Embryonic facial prominence (tissue), 1 donor: ENCODE results near the gene PRKCQ.
"Not testable (repeated sequence)": the region's sequence is repeated elsewhere in the genome, so short reads cannot be mapped to it uniquely, and the experiment has no call there.

Source experiments
- DNase-seq: peaks from one replicate; pipeline ENCODE4 v3.0.0-alpha.2; 2016; ENCODE audit errors: extremely low spot score

The PRKCQ gene

GRCh38 chr10:6492896-6493295, 87.2 kb downstream of the PRKCQ start:
- no peak for DNase-seq

DNA sequence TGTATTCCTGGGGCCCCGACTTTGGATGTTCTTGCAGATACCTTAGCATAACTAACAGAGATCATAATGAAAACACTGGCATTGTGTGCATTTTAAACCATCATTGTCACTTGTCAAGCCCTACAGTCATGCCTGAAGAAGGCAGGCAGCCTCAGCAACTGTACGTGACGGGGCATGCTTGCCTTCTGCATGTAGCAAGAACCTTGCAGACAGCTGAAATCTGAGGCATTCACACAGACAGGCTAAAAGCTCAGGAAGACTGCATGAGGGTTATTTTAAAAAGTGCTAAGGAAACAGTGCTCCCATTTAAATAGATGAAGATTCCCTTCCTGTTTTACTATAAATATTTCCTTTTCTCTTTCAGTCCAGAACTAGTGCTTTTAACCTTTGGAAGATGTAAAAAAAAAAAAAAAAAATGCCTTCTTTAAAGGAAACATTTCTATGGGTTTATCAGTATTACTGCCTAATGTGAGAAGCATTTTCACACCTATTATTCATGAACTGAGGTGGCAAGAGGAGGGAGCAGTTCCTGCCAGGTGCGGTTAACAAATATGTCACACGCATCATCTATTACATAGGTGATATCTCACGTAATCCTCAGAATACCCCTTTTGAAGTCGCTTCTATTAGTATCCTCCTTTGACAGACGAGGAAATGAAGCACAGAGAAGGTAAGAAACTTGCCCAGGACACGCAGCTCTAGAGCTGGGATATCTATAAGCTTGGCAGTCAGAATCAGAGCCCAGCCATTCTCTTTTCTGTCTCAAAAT, 88.1 kb downstream of the PRKCQ start:
- no peak for DNase-seq

DNA sequence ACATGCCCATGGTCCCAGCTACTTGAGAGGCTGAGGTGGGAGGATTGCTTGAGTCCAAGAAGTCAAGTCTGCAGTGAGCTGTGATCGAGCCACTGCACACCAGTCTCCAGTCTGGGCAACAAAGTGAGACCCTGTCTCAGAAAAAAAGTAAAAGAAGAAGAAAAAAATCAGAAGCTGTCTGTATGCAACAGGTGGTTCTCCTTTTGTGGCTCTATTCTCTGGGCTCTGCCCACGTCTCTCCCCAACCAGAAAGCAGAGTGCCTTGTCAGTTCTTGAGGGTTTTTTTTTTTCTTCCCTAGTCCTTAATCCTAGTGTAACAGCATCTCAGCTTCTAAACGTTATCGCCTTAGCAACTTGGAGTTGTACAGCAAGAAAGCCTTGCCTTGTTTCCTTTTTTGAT, 89.5 kb downstream of the PRKCQ start:
- DNase-seq: no peak

- DNase-seq: no peak
Observed at GRCh38 chr10:6487920-6488319, 92.2 kb downstream of the PRKCQ start.

GRCh38 chr10:6486309-6486708, 93.8 kb downstream of the PRKCQ start:
- no peak for DNase-seq

- no peak for DNase-seq
Observed at GRCh38 chr10:6482737-6483357, 97.2 kb downstream of the PRKCQ start.

DNA sequence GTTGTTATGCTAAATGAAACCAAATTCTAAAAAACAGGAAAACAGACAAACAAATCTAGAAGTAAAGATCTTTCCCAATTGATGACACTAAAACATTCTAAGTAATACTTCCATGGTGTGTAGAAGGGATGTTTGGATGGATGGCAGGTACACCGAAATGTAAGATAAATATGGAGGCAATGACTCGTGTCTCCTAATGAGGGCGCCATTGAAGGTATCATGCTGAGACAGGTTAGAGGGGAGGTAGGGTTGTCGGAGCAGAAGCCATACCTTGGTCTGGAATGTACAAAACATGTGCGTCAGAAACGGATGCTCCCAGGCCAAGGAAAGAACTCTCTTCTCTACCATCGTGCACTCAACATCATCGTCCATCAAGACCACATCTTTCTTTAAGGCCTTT, 101.4 kb downstream of the PRKCQ start:
- DNase-seq: no peak

DNA sequence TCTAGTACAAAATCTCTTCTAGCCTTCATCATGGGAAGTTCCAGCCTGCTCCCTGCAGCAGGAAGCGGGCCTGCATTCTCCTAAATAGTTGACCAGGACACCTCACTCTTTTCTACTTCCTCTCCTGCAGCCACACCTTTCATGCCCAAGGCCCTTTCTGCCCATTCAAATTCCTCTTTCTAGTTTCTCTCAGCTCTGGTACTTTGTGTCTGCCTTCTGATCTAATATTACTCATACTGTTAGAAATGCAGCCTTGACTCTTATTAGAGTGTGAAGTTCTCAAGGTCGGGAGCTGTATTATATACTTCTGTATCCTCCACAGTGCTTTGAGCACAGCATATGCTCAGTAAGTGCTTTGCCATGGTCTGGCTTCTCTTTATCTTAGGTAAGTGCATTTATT, 103.1 kb downstream of the PRKCQ start:
- DNase-seq: no peak

- no peak for DNase-seq
Observed at GRCh38 chr10:6474871-6475270, 105.2 kb downstream of the PRKCQ start.

DNA sequence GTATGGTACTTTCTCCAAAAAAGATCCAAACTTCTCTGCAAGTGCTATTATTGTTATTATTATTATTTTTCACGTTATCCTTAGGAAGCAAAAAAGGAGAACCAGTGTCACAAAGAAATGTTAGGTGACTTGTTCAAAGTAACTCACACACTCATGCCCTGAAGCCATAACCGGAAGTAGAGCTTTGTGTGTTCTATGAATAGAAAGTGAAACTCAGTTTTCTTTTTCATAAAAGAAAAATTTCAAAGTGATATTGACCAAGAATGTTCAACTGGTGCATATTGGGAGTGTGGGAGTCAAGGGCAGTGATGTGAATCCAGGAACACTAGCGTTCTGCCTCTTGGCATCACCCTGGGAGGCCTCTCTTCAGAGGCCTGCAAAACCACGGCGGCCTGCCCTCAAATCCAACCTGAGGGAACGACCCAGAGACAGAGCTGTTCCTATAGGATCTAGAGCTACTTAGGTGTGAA, 106.1 kb downstream of the PRKCQ start:
- DNase-seq: no peak

DNA sequence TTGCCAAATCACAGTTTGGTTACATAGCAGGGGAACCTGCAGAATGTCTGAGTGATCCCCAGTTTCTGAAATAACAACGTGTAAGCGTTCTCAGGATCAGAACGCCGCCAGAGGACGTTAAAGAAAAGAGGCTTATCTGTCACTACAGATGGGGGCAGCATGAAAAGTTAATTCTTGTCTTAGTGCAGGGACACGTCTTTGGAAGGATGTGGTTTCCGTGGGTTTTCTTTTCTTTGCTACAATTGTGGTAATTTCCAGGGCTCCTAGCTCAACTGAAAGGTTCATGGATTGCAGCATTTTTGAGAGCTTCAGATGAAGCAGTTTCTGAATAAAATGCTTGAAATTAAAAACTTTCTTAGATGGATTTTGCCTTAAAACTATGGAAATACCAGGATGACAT, 106.6 kb downstream of the PRKCQ start:
- DNase-seq: no peak

DNA sequence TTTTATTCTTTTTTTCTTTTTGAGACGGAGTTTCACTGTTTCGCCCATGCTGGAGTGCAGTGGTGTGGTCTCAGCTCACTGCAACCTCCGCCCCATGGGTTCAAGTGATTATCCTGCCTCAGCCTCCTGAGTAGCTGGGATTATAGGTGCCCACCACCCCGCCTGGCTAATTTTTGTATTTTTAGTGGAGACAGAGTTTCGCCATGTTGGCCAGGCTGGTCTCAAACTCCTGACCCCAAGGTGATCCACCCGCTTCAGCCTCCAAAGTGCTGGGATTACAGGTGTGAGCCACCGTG, 107.4 kb downstream of the PRKCQ start:
- not testable (repeated sequence) for DNase-seq

DNA sequence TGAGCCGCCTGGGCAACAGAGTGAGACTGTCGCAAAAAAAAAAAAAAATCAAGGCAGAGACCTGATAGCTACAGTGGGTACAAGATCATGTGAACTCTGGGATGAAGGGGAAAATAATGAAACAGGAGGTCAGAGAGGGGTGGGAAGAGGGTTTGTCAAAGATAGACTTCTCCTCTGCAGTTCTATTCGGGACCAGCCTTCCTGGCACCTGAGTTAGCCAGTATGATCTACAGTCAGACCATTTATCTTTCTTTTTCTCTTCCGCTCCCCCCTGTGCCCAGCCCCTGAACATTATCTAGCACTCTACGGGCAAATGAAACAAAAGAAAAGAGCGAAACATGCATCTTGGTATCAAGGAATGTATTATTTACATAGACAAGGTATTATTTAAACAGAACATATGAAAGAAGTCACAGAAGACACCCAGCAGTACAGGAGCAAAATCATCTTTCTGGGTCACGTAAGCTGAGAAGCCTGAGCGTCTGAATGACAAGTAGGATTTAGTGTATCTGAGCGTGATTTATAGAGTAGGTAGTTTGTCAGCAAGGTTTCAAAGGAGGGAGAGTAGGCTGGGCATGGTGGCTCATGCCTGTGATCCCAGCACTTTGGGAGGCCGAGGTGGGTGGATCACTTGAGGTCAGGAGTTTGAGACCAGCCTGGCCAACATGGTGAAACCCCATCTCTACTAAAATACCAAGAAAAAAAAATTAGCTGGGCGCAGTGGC, 109.0 kb downstream of the PRKCQ start:
- no peak for DNase-seq

DNA sequence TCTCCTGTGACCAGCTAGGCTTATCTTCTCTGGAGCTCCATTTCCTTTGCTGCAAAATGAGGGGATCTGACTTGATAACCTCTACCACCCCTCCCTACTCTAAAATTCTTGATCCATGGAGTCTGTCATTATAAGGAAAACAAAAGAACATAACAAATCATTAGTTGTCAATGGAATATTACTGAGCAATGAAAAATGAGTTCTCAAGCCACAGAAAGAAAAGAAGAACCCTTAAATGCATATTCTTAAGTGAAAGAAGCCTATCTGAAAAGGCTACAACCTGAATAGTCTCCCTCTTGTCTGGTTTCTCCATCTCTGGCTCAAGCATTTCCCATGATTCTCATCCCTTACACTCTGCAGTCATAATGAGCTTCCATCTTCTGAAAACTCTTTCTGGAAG, 110.4 kb downstream of the PRKCQ start:
- no peak for DNase-seq

DNA sequence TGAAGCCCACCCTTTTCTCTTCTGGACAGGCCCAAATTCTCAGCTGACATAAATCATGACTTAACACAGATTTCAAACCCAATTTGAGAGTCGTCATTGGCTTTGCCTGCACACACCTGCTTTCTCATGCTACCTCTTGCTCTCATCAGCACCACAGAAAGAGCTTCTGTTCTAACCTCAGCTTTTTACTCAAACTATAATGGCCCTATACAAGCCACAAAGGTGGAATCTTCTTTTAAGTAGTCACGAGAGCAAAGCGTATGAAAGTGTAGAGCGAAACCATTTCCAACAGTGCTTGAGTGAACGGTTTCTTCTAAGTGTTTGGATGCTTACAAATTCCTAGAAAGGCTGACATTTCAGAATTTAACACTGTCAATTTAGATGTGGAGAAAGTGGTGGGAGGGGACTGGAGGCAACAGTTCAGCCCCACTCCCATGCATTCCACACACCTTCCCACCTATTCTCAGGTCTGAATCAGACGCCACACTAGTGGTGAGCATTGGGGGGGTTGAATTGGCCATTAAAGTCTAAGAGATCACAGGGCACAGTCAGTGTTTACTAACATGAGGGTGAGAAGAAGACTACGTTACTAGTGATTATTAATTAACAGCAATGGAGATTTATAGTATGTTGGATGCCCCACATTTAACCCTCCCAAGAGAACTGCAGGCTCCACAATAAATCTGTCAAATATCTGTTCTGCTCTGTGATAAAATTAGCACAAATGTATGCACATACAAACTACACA, 114.0 kb downstream of the PRKCQ start:
- no peak for DNase-seq

- no peak for DNase-seq
Observed at GRCh38 chr10:6465437-6465836, 114.6 kb downstream of the PRKCQ start.

DNA sequence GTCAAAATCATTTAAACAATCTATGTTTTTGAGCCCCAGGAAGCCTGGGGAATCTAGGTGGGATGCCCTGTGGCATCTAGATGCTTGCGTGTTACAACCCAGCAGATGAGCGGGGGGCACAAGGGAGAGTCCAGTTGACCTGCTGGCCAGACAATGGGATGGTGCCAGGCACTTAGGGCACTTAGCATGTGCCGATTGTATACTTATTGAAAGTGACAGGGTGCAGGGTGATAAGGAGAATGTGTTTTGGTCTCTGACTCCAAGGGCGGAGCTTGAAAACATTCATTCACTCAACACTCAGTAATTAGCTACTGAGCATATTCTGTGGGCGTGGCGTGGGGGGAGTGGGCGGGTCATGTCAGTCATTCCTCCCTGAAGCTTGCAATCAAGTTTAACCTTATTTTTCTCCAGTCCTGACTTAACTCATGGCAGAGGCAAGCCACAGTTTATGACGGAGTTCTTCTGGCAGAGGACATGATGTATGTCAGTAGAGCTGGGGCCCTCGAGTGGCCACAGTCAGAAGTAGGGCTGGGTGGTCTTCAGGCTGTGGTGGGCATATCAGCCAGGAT, 115.1 kb downstream of the PRKCQ start:
- no peak for DNase-seq

- DNase-seq: no peak
Observed at GRCh38 chr10:6463366-6463765, 116.7 kb downstream of the PRKCQ start.

DNA sequence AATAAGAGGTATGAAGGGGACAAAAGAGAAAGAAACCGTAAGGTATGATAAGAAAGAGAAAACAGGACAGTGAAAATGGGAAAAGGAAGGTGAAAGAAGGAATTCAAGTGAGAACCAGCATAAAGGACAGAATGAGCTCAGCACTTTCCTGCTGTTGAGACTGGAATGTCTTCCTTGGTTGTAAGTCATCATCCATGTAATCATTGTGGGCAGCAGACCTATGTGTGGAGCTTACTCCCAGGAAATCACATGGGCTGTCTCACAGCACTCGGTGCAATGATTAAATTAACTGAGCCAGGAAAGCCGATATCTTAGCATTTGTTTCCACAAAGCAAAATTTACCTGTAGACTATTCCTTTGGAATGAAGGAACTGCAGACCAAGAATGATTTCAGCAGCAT, 118.1 kb downstream of the PRKCQ start:
- DNase-seq: no peak

DNA sequence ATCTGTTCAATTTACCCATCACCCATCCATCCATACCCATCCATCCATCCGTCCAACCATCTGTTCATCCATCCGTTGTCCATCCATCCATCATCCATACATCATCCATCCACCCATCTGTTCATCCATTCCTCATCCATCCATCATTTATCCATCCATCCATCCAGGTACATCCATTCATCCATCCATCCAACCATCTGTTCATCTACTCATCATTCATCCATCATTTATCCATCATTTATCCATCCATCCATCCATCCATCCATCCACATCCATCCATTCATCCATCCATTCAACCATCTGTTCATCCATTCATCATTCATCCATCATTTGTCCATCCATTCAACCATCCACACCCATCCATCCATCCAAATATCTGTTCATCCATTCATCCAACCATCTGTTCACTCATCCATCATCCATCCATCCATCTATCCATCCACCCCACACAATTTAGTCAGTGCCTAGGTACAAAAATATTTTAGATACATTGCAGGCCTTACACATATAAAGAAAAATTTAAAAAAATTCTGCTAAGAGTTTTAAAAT, 119.1 kb downstream of the PRKCQ start:
- no peak for DNase-seq

GRCh38 chr10:6458814-6459213, 121.3 kb downstream of the PRKCQ start:
- no peak for DNase-seq

DNA sequence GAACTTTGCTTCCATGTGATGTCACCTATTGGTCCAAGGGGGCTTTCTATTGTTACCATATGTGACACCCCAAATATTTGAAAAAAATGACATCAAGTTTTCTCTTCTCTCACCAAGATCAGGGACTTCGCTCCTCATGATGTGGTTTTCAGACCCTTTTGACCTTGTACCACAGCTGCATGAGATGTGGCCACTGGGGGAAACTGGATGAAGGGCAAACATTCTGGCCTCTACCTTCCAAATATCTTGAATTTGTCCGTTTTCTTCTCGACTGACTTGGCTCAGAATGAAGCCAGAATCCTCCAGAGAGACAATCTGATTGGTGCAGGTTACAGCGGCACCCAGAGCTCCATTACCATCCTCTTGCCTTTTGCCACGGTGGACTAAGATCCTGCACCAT, 122.7 kb downstream of the PRKCQ start:
- DNase-seq: no peak
